Left renal cortex interstitium (tissue), 4 donors: ENCODE results near the gene KHSRP. TPM values are rescaled to one million over a fixed set of nuclear protein-coding genes. Genes with fewer than 3 reads are reported as not detected.

Experiments
- polyA plus RNA-seq, 4 donors: library from polyadenylated mRNA; unstranded; fragments of 120-200 nt; gene quantifications; one replicate each; pipeline ENCODE4 v1.2.1, GENCODE V29; 2013; ENCODE audit not compliant: insufficient read length in 4 of 4

Gene KHSRP
- polyA plus RNA-seq, 4 donors, result 253 to 358 (median 331) TPM

Other genes with a start within 250 kb of the KHSRP start
- 100 to 1,000 TPM in 2 of 4 donors, 10 to 100 TPM in 2; 71.5 to 125 (median 108) TPM for gene MLLT1, start 144.8 kb downstream of the KHSRP start, polyA plus RNA-seq
- under 1 TPM in 3 of 4 donors, not detected in 1; 0.10 to 0.24 (median 0.13) TPM for gene ACER1, start 91.2 kb downstream of the KHSRP start, polyA plus RNA-seq
- gene CLPP, start 63.3 kb downstream of the KHSRP start, polyA plus RNA-seq, result 10 to 100 TPM; 55.9 to 92.2 (median 67.8) TPM
- gene ALKBH7, start 52.0 kb downstream of the KHSRP start, polyA plus RNA-seq, result 100 to 1,000 TPM in 1 of 4 donors, 10 to 100 TPM in 3; 40.4 to 108 (median 76.4) TPM
- gene PSPN, start 48.9 kb downstream of the KHSRP start, polyA plus RNA-seq, result 1 to 10 TPM; 1.9 to 3.5 (median 3.0) TPM
- gene GTF2F1, start 31.6 kb downstream of the KHSRP start, polyA plus RNA-seq, result 100 to 1,000 TPM in 2 of 4 donors, 10 to 100 TPM in 2; 78.9 to 112 (median 102) TPM
- 1 to 10 TPM in 1 of 4 donors, under 1 TPM in 3; 0.25 to 1.5 (median 0.61) TPM for gene SLC25A41, start 9.0 kb upstream of the KHSRP start, polyA plus RNA-seq
- 10 to 100 TPM; 63.2 to 97.5 (median 75.5) TPM for gene SLC25A23, start 35.0 kb upstream of the KHSRP start, polyA plus RNA-seq
- gene CRB3, start 39.5 kb upstream of the KHSRP start, polyA plus RNA-seq, result 10 to 100 TPM; 22.0 to 39.8 (median 35.5) TPM
- gene DENND1C, start 57.0 kb upstream of the KHSRP start, polyA plus RNA-seq, result 10 to 100 TPM; 38.7 to 43.0 (median 40.4) TPM
- 10 to 100 TPM; 25.4 to 46.2 (median 33.5) TPM for gene TUBB4A, start 77.5 kb upstream of the KHSRP start, polyA plus RNA-seq
- under 1 TPM; 0.16 to 0.51 (median 0.28) TPM for gene TNFSF9, start 106.2 kb upstream of the KHSRP start, polyA plus RNA-seq
- not detected for gene CD70, start 166.3 kb upstream of the KHSRP start, polyA plus RNA-seq
- gene TNFSF14, start 245.3 kb upstream of the KHSRP start, polyA plus RNA-seq, result under 1 TPM; 0.04 to 0.13 (median 0.10) TPM